Dendritic cell treated with granulocyte-macrophage colony-stimulating factor and Interleukin-4, amounts not matched to agents 40 ng/mL and 50 ng/mL, for 4 days (primary cell): ENCODE data around the gene SLC34A1.
"Not testable (repeated sequence)": the region's sequence is repeated elsewhere in the genome, so short reads cannot be mapped to it uniquely, and the experiment has no call there.

Experiments
- H3K27ac Mint-ChIP-seq: one replicate; pipeline ENCODE4 v1.8.0; 2022; ENCODE audit warnings: mild to moderate bottlenecking, mixed read lengths
- H3K27me3 Mint-ChIP-seq: one replicate; pipeline ENCODE4 v1.8.0; 2022; ENCODE audit warnings: mild to moderate bottlenecking, mixed read lengths
- H3K36me3 Mint-ChIP-seq: one replicate; pipeline ENCODE4 v1.8.0; 2022; ENCODE audit warnings: low read depth, mixed read lengths
- H3K4me1 Mint-ChIP-seq: one replicate; pipeline ENCODE4 v1.8.0; 2022; ENCODE audit warnings: low read depth, mixed read lengths
- H3K4me3 Mint-ChIP-seq: one replicate; pipeline ENCODE4 v1.8.0; 2022; ENCODE audit warnings: mild to moderate bottlenecking, moderate library complexity, mixed read lengths
- H3K9me3 Mint-ChIP-seq: one replicate; pipeline ENCODE4 v1.8.0; 2022; ENCODE audit warnings: mixed read lengths
- intact Hi-C: fragments of 100-400 bp; cut with micrococcal nuclease; formaldehyde crosslinking; loops from one replicate; pipeline ENCODE4 v1.15.0; 2022

Gene SLC34A1

GRCh38 chr5:177384134-177384533, at the start of gene SLC34A1:
Gene SLC34A1, plus strand, starts transcription at chr5:177384434. Its CDS starts 1,308 bp downstream, at chr5:177385742.
- H3K4me3 Mint-ChIP-seq: no peak within 1 kb of the TSS
- peaks cover 54% of the 10 kb centered on the region for H3K27me3 Mint-ChIP-seq
- no peaks in the 10 kb centered on the region for H3K36me3 Mint-ChIP-seq
- intact Hi-C loops: no loop called here
- peaks cover 40% of the 10 kb centered on the region for H3K4me1 Mint-ChIP-seq
- H3K27ac Mint-ChIP-seq: no peak within 1 kb of the TSS
- H3K9me3 Mint-ChIP-seq: no peaks in the 10 kb centered on the region

- Mint-ChIP-seq H3K4me3 (no peak overlapping the region), H3K27ac (no peak overlapping the region), H3K4me1 (peaks cover 32% of the 10 kb centered on the region), H3K27me3 (no peaks in the 10 kb centered on the region), H3K9me3 (no peaks in the 10 kb centered on the region), H3K36me3 (peaks cover 100% of the 10 kb centered on the region)
- intact Hi-C loops: no loop called here
Observed at GRCh38 chr5:177334781-177335700, 49.2 kb upstream of the SLC34A1 start.

GRCh38 chr5:177335701-177336065, 48.6 kb upstream of the SLC34A1 start:
- Mint-ChIP-seq H3K27me3 (no peaks in the 10 kb centered on the region), H3K9me3 (no peaks in the 10 kb centered on the region), H3K27ac (no peak overlapping the region), H3K36me3 (peaks cover 96% of the 10 kb centered on the region), H3K4me1 (peaks cover 32% of the 10 kb centered on the region), H3K4me3 (no peak overlapping the region)
- intact Hi-C loops: no loop called here

GRCh38 chr5:177336112-177336511, 48.1 kb upstream of the SLC34A1 start:
- Mint-ChIP-seq H3K27ac (no peak overlapping the region), H3K4me3 (no peak overlapping the region), H3K9me3 (no peaks in the 10 kb centered on the region), H3K4me1 (peaks cover 32% of the 10 kb centered on the region), H3K36me3 (peaks cover 95% of the 10 kb centered on the region), H3K27me3 (no peaks in the 10 kb centered on the region)
- intact Hi-C loops: no loop called here

GRCh38 chr5:177336603-177337494, 47.4 kb upstream of the SLC34A1 start:
- Mint-ChIP-seq H3K36me3 (peaks cover 95% of the 10 kb centered on the region), H3K4me1 (peaks cover 34% of the 10 kb centered on the region), H3K27me3 (no peaks in the 10 kb centered on the region), H3K4me3 (no peak overlapping the region), H3K27ac (no peak overlapping the region), H3K9me3 (no peaks in the 10 kb centered on the region)
- intact Hi-C loops: no loop called here

- Mint-ChIP-seq H3K36me3 (peaks cover 91% of the 10 kb centered on the region), H3K27me3 (no peaks in the 10 kb centered on the region), H3K4me1 (peaks cover 26% of the 10 kb centered on the region), H3K9me3 (no peaks in the 10 kb centered on the region), H3K4me3 (no peak overlapping the region), H3K27ac (no peak overlapping the region)
- intact Hi-C loops: no loop called here
Observed at GRCh38 chr5:177338251-177339106, 45.8 kb upstream of the SLC34A1 start.

- Mint-ChIP-seq H3K27me3 (no peaks in the 10 kb centered on the region), H3K4me3 (no peak overlapping the region), H3K4me1 (peaks cover 23% of the 10 kb centered on the region), H3K27ac (no peak overlapping the region), H3K36me3 (peaks cover 89% of the 10 kb centered on the region), H3K9me3 (no peaks in the 10 kb centered on the region)
- intact Hi-C loops: no loop called here
Observed at GRCh38 chr5:177339107-177339638, 45.1 kb upstream of the SLC34A1 start.

- H3K9me3 Mint-ChIP-seq, H3K27ac Mint-ChIP-seq, intact Hi-C loops, H3K27me3 Mint-ChIP-seq, H3K4me3 Mint-ChIP-seq: not testable (repeated sequence)
- Mint-ChIP-seq H3K4me1 (peaks cover 21% of the 10 kb centered on the region), H3K36me3 (peaks cover 85% of the 10 kb centered on the region)
Observed at GRCh38 chr5:177343000-177343399, 41.2 kb upstream of the SLC34A1 start.

- no peaks in the 10 kb centered on the region for H3K9me3 Mint-ChIP-seq
- H3K27me3 Mint-ChIP-seq: no peaks in the 10 kb centered on the region
- H3K36me3 Mint-ChIP-seq: peaks cover 83% of the 10 kb centered on the region
- H3K4me1 Mint-ChIP-seq: peaks cover 21% of the 10 kb centered on the region
- intact Hi-C loops: no loop called here
- no peak overlapping the region for H3K4me3 Mint-ChIP-seq
- no peak overlapping the region for H3K27ac Mint-ChIP-seq
Observed at GRCh38 chr5:177343777-177344176, 40.5 kb upstream of the SLC34A1 start.

- H3K36me3 Mint-ChIP-seq: peaks cover 83% of the 10 kb centered on the region
Observed at GRCh38 chr5:177344891-177345290, 39.3 kb upstream of the SLC34A1 start.

GRCh38 chr5:177346820-177347219, 37.4 kb upstream of the SLC34A1 start:
- Mint-ChIP-seq H3K27ac (no peak overlapping the region), H3K4me1 (peaks cover 33% of the 10 kb centered on the region), H3K27me3 (no peaks in the 10 kb centered on the region), H3K36me3 (peaks cover 82% of the 10 kb centered on the region), H3K4me3 (no peak overlapping the region), H3K9me3 (no peaks in the 10 kb centered on the region)
- intact Hi-C loops: no loop called here

More at GRCh38 chr5:177344891-177345290, 39.3 kb upstream of the SLC34A1 start:
- H3K4me3 Mint-ChIP-seq: no peak overlapping the region
- H3K9me3 Mint-ChIP-seq: no peaks in the 10 kb centered on the region
- H3K27me3 Mint-ChIP-seq: no peaks in the 10 kb centered on the region
- peaks cover 32% of the 10 kb centered on the region for H3K4me1 Mint-ChIP-seq
- no peak overlapping the region for H3K27ac Mint-ChIP-seq
- intact Hi-C loops: no loop called here

GRCh38 chr5:177347699-177348098, 36.5 kb upstream of the SLC34A1 start:
- Mint-ChIP-seq H3K9me3 (no peaks in the 10 kb centered on the region), H3K4me3 (no peak overlapping the region), H3K4me1 (peaks cover 42% of the 10 kb centered on the region), H3K27ac (no peak overlapping the region), H3K36me3 (peaks cover 77% of the 10 kb centered on the region), H3K27me3 (no peaks in the 10 kb centered on the region)
- intact Hi-C loops: no loop called here

- intact Hi-C loops: no loop called here
- Mint-ChIP-seq H3K27ac (no peak overlapping the region), H3K36me3 (peaks cover 67% of the 10 kb centered on the region), H3K4me1 (peaks cover 50% of the 10 kb centered on the region), H3K27me3 (no peaks in the 10 kb centered on the region), H3K9me3 (no peaks in the 10 kb centered on the region), H3K4me3 (no peak overlapping the region)
Observed at GRCh38 chr5:177349362-177349647, 34.9 kb upstream of the SLC34A1 start.
